Fibroblast of lung (primary cell): Measurements from ENCODE around the gene ESPN.
"Not testable (repeated sequence)": the region's sequence is repeated elsewhere in the genome, so short reads cannot be mapped to it uniquely, and the experiment has no call there.

Source experiments
- CTCF ChIP-seq, 2 donors: IDR thresholded peaks in 1 of 2; conservative IDR thresholded peaks in 1 of 2; 1 replicate in 1 of 2; 2 replicates in 1 of 2; pipeline ENCODE4 v1.5.1; 2011 to 2012; ENCODE audit warnings: low read length in 2 of 2, control low read depth in 1 of 2, inconsistent platforms in 1 of 2, low read depth in 1 of 2, mild to moderate bottlenecking in 1 of 2
- EZH2 ChIP-seq: IDR thresholded peaks from 2 replicates; pipeline ENCODE4 v1.5.1; 2012; ENCODE audit warnings: low read length, control low read depth, mild to moderate bottlenecking; ENCODE audit errors: missing control alignments

GRCh38 chr1:6455752-6456520 lies 31.4 kb downstream of the ESPN start:
- not testable (repeated sequence) for TF ChIP-seq EZH2; CTCF (conservative IDR thresholded peaks at IDR 0.05 in 1 of 2, IDR thresholded peaks at IDR 0.05 in 1 of 2; ENCODE audit: low read depth in 1 of 2, low read length in 2 of 2)
